ENCODE data around the gene WDFY4. TPM values are rescaled to one million over a fixed set of nuclear protein-coding genes. Genes with fewer than 3 reads are reported as not detected.
"Not testable (repeated sequence)": the region's sequence is repeated elsewhere in the genome, so short reads cannot be mapped to it uniquely, and the experiment has no call there.

The WDFY4 gene, protein sequence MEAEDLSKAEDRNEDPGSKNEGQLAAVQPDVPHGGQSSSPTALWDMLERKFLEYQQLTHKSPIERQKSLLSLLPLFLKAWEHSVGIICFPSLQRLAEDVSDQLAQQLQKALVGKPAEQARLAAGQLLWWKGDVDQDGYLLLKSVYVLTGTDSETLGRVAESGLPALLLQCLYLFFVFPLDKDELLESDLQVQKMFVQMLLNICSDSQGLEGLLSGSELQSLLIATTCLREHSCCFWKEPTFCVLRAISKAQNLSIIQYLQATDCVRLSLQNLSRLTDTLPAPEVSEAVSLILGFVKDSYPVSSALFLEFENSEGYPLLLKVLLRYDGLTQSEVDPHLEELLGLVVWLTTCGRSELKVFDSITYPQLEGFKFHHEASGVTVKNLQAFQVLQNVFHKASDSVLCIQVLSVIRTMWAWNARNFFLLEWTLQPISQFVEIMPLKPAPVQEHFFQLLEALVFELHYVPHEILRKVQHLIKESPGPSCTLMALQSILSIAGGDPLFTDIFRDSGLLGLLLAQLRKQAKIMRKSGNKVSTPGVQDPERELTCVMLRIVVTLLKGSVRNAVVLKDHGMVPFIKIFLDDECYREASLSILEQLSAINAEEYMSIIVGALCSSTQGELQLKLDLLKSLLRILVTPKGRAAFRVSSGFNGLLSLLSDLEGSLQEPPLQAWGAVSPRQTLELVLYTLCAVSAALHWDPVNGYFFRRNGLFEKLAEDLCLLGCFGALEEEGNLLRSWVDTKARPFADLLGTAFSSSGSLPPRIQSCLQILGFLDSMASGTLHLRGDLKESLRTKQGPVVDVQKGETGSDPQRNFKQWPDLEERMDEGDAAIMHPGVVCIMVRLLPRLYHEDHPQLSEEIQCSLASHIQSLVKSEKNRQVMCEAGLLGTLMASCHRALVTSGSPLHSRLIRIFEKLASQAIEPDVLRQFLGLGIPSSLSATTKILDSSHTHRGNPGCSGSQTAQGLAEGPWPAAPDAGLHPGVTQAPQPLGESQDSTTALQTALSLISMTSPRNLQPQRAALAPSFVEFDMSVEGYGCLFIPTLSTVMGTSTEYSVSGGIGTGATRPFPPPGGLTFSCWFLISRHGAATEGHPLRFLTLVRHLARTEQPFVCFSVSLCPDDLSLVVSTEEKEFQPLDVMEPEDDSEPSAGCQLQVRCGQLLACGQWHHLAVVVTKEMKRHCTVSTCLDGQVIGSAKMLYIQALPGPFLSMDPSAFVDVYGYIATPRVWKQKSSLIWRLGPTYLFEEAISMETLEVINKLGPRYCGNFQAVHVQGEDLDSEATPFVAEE (N-terminal part only)
- 10.1 TPM for total RNA-seq
- long read RNA-seq, partial matches to known transcripts: 1 of 1 reads
- long read RNA-seq, other reads (novel, unspliced or antisense): 0 of 1 reads

DNA sequence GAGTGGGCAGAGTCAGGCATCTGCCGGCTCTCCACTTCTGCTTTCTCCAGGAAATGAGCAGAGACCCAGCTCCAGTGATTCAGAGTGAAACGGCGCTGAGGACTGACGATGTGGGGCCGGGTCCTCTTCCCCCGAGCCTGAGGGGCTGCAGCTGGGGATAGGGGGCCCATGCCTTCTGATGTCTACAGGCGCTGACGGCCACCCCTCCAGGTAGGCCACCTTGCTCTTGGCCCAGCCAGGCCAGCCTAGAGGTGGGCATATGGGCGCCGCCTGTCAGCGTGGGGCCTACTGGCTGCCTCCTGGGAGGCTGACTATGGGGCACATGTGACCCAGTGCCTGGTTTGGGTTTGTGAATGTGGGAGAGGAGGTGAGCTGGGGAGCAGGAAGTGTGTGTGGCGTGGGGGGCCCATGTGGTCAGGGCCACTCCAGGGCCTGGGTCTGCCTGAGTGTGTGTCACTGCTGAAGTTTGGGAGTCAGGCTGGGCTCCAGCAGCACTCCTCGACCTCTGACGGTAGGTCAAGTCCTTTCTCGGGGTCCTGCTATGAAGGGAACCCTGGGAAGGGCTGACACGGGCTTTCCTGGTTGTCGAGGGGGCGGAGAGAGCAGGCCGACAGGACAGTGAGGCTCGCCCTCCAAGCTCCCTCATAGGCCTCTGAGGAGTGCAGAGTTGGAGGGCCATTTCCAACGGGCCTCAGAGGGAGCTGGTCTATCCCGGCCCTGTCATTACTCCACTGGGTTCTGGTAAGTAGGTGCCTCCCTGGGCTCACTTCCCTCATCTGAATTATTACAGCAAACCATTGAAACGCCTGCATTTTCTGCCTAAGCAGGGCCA is at the start of gene WDFY4:
WDFY4 (plus strand) TSS at position 82 of the 832 bp plus-strand sequence. CDS start 24,860 bp downstream, outside the sequence.
- DNase-seq (ENCODE audit: low spot score): no peak

GRCh38 chr10:48634984-48635557 is 49.6 kb upstream of the WDFY4 start:
- no peak for DNase-seq (ENCODE audit: low spot score)

DNA sequence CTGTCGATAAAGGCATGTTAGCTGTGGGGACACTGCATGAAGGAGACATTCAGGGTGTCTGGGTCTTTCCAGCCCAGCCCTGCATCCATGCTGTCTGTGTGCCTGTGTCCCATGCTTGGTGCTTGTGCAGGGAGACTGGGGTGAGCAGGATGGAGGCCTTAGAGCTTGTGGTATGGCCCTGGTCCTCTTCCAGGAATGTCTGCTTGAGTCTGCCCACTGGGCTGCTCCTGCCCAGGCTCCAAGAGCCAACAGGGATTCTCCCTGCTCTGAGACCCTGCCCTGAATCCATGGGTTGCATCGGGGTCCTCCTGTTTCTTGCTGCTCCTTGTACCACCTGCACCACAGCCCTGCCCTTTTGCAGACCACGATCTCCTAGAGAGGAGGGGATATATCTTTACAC is 48.4 kb upstream of the WDFY4 start:
- DNase-seq (ENCODE audit: low spot score): no peak

DNA sequence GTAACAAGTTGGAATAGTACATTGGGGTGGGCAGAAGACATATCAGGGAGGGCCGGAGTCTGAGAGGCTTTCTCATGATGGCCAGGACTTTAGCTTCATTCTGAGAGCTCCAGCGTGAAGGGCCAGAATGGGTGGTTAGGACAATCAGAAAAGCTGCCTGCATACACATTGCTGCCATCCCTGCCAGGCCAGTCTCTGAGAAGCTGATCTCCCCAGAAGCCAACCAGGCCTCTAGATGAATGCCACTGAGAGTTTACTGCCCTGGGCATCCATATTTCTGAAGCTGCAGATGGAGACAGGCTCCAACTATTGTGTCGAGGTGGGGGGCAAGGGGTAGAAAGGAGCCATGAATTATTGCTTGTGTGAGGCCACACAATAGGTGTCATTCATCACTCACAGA is 47.8 kb upstream of the WDFY4 start:
- no peak for DNase-seq (ENCODE audit: low spot score)

DNA sequence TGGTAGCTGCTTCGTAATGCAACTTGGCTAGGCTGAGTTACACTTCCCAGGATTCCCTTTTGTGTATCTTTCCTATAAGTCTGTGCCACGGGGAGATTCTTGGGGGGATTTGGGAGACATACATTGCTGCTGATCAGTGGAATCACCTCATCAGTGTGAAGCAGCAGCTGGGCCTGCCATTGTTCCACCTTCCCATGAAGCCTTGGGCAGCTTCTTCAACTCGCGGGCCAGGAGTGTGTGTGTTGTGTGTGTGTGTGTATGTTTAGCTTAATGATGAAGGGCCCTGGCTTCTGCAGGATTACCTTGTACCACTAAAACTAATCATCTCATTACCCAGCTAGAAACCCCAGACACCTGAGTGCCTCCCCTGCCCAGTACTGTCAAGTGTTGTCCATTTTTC is 46.5 kb upstream of the WDFY4 start:
- no peak for DNase-seq (ENCODE audit: low spot score)

- no peak for DNase-seq (ENCODE audit: low spot score)
Observed at GRCh38 chr10:48638739-48639527, 45.7 kb upstream of the WDFY4 start.

GRCh38 chr10:48639632-48640031 is 45.0 kb upstream of the WDFY4 start:
- DNase-seq (ENCODE audit: low spot score): no peak

DNA sequence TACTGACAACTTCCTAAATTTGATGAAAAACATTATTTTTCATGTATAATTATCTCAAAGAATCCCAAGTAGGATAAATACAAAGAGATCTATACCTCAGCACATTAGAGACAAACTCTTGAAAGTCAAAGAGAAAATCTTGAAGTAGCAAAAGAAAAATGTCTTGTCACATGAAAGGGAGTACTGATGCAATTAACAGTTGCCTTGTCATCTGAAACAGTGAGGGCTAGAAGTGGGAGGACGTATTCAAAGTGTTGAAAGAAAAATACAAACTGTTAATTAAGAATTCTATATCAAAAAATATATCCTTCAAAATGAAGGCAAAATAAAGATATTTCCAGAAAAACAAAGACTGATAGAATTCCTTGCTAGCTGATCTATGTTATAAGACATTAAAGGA is 44.3 kb upstream of the WDFY4 start:
- DNase-seq (ENCODE audit: low spot score): no peak

DNA sequence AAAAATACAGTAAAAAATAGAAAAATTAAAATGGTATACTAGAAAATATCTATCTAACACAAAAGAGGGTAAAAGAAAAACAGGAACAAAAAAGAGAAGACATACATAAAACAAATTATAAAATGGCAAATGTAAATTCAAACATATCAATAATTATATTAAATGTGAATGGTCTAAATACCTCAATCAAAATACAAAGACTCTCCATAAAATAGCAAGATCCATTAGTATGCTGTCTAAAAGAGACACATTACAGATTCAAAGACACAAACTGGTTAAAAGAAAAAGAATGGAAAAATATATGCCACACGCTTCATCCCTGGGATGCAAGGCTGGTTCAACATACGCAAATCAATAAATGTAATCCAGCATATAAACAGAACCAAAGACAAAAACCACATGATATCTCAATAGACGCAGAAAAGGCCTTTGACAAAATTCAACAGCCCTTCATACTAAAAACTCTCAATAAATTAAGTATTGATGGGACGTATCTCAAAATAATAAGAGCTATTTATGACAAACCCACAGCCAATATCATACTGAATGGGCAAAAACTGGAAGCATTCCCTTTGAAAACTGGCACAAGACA is 43.5 kb upstream of the WDFY4 start:
- DNase-seq (ENCODE audit: low spot score): not testable (repeated sequence)

DNA sequence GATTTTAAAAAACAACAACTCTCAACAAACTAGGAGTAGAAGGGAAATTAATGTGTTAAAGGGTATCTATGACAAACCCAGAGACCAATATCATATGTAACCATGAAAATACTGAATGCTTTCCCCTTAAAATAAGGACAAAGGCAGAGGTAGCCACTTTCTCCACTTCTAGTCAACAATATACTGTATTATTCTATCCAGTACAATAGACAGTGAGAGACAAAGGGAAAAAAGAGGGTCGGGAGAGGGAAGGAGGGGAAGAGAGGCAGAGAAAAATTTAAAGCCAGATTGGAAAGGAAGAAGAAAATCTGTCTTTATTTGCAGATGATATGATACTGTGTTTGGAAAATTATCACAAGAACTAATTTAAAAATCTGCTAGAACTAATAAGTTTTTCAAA is 39.1 kb upstream of the WDFY4 start:
- DNase-seq (ENCODE audit: low spot score): no peak

DNA sequence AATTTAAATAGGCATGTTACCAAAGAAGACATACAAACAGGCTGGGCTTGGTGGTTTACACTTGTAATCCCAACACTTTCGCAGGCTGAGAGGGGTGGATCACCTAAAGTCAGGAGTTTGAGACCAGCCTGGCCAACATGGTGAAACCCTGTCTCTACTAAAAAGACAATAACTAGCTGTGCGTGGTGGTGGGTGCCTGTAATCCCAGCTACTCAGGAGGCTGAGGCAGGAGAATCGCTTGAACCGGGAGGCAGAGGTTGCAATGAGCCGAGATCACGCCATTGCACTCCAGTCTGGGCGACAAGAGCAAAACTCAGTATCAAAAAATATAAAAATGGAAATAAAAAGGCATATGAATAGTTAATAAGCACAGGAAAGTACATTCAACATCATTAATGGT is 37.6 kb upstream of the WDFY4 start:
- not testable (repeated sequence) for DNase-seq (ENCODE audit: low spot score)

GRCh38 chr10:48648172-48648942 is 36.3 kb upstream of the WDFY4 start:
- no peak for DNase-seq (ENCODE audit: low spot score)

DNA sequence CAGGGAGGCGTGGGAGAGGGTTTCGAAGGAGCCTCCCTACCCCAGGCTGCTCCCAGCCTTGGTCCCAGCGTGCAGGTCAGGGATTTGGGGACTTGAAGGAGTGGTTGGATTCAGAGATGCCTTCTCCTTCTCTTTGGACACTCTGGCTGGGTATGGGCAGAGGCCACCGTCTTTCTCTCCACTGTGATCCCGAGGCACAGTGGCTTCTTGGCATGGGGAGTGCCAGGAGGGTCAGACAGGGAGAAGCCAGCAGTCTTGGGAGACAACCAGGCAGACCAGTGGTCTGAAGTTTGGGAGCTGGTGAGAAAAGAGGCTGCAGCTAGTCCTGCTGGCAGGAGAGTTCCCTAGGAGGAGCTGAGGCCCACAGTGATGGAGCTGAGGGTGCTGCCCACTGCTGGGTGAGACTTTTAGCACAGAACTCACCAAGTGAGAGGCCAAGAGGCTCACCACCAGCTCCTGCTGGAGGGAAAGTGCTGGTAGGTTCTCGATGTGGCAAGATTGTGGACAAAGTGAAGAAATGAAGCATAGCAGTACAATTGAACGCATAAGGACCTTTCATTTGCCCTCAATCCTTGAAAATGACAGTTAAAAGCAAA is 35.2 kb upstream of the WDFY4 start:
- no peak for DNase-seq (ENCODE audit: low spot score)

GRCh38 chr10:48651293-48651692 is 33.4 kb upstream of the WDFY4 start:
- DNase-seq (ENCODE audit: low spot score): no peak

GRCh38 chr10:48651839-48652238 is 32.8 kb upstream of the WDFY4 start:
- no peak for DNase-seq (ENCODE audit: low spot score)

GRCh38 chr10:48652344-48652743 is 32.3 kb upstream of the WDFY4 start:
- DNase-seq (ENCODE audit: low spot score): no peak

GRCh38 chr10:48653347-48653746 is 31.3 kb upstream of the WDFY4 start:
- no peak for DNase-seq (ENCODE audit: low spot score)

Data from mesenteric fat pad (tissue), 1 donor.